Anterior cingulate cortex (tissue), 58 donors: ENCODE measurements around the gene SV2A.
"Not testable (repeated sequence)": the region's sequence is repeated elsewhere in the genome, so short reads cannot be mapped to it uniquely, and the experiment has no call there.

Experiments used
- DNase-seq, 58 donors: peaks; one replicate each; lab custom pipeline; 2025; lab: John Stamatoyannopoulos, UW

The SV2A gene

GRCh38 chr1:149887456-149888246 lies 30.0 kb downstream of the SV2A start:
- peak; percentile 18 to 98 (median 83) for DNase-seq

GRCh38 chr1:149887196-149887455 lies 30.5 kb downstream of the SV2A start:
- DNase-seq, result not testable (repeated sequence)

- DNase-seq, result peak; percentile 41 to 99 (median 88)
These were observed 31.0 kb downstream of the SV2A start for GRCh38 chr1:149886396-149887195.

GRCh38 chr1:149886121-149886395 lies 31.6 kb downstream of the SV2A start:
- peak in 7 of 58 donors; percentile 17 to 62 (median 40) for DNase-seq

- DNase-seq, result peak; percentile 20 to 85 (median 74)
These were observed 32.1 kb downstream of the SV2A start for GRCh38 chr1:149885339-149886120.

- peak in 2 of 58 donors; percentile 5 to 25 for DNase-seq
These were observed 33.0 kb downstream of the SV2A start for GRCh38 chr1:149884433-149885338.

- DNase-seq, result no peak
These were observed 33.9 kb downstream of the SV2A start for GRCh38 chr1:149883598-149884247.

GRCh38 chr1:149881876-149882275 lies 35.8 kb downstream of the SV2A start:
- DNase-seq, result no peak

- no peak for DNase-seq
These were observed 38.1 kb downstream of the SV2A start for GRCh38 chr1:149879556-149879955.

GRCh38 chr1:149877211-149877946 lies 40.3 kb downstream of the SV2A start:
- no peak for DNase-seq

GRCh38 chr1:149873060-149873459 lies 44.6 kb downstream of the SV2A start:
- DNase-seq, result not testable (repeated sequence)

GRCh38 chr1:149866887-149867286 lies 50.8 kb downstream of the SV2A start:
- DNase-seq, result not testable (repeated sequence)

GRCh38 chr1:149861497-149862054 lies 56.1 kb downstream of the SV2A start:
- DNase-seq, result not testable (repeated sequence)

GRCh38 chr1:149860684-149861496 lies 56.8 kb downstream of the SV2A start:
- not testable (repeated sequence) for DNase-seq

- not testable (repeated sequence) for DNase-seq
These were observed 57.4 kb downstream of the SV2A start for GRCh38 chr1:149860271-149860670.
